Embryonic facial prominence (tissue), 1 donor: ENCODE measurements around the gene OR9A2.
A peak's percentile ranks its signal among the peaks of the same experiment; 100 is the strongest.
"Not testable (repeated sequence)": the region's sequence is repeated elsewhere in the genome, so short reads cannot be mapped to it uniquely, and the experiment has no call there.

ENCODE experiments used
- DNase-seq: peaks from one replicate; pipeline ENCODE4 v3.0.0-alpha.2; 2016; ENCODE audit errors: extremely low spot score

Gene OR9A2

DNA sequence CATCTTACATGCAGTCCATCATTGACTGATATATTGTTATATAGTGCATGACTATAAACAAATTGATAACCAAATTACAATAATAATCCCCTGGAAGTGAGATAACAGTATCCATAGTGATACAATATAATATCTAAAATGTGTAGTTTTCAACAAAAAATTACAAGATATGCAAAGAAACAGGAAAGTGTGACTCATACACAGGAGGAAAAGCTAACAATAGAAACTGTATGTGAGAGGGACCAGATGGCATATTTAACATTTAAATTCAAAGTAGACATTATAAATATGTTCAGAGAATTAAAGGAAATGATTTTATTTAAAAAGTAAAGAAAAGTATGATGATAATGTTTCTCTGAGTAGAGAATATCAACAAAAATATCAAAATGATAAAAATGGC lies 8.0 kb downstream of the OR9A2 start:
- no peak for DNase-seq

DNA sequence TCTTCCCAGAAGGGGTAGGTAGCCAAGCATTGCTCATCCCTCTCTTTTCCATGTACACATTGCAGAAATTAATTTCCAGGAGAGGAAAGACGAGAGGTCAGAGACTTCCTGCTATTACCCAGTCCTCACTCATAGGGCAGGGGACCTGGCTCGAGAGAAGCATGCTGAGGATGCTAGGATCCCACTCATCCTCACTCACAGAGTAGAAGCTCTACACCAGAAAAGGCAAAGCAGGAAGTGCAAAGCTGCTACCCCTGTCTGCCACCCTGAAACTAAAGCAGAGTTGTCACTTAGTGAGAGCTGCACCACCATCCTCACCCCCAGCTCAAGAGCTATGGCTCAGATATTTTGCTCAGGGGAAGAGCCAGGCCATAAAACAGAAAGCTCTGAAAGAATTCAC lies 9.9 kb downstream of the OR9A2 start:
- DNase-seq = no peak

DNA sequence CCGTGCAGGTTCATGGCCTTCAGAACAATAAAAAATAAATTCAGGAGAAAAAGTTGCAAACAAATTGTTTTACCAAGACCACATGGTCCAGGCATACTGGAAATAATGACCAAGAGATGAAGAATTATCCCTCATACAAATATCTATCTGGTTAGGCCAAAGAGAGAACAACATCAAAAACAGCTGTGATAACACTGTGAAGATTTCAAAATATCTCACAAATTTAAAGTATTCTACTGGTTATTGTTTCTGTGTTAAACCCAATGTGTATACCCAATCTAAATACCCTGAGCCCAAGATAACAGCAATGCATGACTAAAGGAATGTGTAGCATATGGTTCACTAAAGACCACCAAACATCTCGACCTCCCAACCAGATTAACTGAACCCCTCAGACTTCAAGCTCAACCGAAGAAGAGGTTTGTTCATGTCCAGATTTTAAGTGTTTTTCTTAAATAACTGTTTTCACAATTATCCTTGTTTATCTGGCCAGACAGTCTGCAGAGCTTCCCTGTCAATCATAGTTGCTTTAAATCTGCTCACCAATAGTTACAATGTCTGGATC lies 10.9 kb downstream of the OR9A2 start:
- no peak for DNase-seq

DNA sequence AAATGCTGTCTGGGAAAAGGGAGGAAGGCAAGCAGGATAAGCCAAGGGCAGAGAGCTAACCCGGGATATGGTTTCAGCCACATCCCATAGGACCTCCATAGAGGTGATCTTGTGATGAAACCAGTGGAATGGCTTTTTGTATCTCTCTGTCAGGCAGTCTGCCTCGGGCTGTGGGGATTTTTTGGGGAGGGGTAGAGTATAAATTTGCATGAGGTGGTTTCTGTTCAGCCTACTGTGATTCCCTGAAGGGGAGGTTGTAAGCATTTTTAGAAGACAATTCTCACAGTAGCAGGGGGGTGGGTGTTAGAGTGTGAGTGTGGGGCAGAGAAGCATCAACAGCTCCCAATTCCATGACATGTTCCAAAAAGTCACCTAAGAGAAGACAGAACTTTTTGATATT lies 11.8 kb downstream of the OR9A2 start:
- no peak for DNase-seq

DNA sequence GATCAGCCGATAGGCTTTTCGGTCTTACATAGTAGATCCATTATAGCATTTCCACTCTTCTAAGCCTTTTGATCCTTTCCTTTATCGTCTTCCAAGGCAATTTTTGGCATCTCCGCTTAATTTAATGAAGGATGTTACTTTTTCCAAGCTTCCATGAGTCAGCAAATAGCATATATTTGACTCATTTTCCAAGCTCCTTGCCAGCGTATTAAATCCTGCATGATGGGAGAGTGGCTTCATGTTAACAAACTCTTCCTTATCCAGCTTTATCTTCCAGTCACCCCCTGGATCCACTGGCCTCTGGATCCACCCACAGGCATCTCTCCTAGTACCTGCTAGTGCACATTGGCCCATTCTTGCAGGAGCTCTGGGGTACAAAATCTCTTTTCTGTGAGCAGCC lies 13.0 kb downstream of the OR9A2 start:
- no peak for DNase-seq

DNA sequence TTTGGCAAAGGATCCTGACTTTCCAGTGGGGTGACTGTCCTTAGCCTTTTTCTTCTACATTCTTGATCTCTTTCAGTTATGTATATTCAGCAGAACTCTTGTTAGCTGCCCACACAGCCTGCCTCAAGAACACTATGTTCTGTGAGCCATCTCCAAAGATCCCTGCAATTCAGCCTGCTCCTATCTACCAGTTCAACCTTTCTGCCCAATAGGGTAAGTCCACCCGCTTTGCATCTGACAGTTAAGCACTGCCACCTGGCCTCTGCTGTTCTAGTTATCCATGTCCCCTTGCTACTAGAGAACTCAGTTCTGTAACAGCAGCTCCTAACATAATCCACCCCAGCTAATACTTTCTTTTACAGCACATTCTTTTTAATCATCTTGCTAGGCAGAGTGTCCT lies 13.5 kb downstream of the OR9A2 start:
- DNase-seq = no peak

DNA sequence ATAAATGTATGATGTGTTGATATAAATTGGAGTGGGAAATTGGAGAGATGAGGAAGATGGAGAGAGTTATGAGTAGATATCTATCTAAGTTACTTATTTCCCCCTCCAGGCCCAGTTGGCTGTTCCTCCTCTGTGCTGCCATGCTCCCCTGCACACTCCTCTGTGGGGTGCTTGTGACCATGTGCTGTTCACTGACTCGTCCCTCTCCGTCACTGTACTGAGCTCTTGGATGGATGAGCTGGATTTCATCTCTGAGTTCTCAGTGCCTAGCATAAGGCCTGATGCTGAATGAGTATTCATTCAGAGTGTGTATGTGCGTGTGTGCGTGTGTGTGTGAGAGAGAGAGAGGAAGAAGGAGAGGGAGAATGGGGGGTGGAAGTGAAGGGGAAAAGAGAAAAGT lies 14.5 kb downstream of the OR9A2 start:
- DNase-seq = no peak

DNA sequence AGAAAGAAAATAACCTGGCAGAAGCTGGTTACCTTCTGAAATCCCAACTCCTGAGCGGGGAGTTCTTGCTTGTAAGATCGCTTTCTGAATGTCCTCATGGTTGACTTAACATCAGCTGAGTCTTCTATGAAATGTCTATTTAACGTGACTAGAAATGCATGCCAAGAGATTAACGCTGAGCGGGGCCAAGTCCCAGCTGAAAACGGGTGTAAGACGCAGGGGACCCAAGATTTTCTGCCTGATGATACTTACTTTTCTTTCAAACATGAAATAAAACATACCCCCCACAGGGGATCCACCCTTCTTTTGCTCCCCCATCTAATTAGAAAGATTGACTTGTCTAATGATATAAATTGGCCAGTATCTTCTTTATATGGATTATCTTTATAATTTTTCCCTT lies 14.9 kb downstream of the OR9A2 start:
- no peak for DNase-seq

DNA sequence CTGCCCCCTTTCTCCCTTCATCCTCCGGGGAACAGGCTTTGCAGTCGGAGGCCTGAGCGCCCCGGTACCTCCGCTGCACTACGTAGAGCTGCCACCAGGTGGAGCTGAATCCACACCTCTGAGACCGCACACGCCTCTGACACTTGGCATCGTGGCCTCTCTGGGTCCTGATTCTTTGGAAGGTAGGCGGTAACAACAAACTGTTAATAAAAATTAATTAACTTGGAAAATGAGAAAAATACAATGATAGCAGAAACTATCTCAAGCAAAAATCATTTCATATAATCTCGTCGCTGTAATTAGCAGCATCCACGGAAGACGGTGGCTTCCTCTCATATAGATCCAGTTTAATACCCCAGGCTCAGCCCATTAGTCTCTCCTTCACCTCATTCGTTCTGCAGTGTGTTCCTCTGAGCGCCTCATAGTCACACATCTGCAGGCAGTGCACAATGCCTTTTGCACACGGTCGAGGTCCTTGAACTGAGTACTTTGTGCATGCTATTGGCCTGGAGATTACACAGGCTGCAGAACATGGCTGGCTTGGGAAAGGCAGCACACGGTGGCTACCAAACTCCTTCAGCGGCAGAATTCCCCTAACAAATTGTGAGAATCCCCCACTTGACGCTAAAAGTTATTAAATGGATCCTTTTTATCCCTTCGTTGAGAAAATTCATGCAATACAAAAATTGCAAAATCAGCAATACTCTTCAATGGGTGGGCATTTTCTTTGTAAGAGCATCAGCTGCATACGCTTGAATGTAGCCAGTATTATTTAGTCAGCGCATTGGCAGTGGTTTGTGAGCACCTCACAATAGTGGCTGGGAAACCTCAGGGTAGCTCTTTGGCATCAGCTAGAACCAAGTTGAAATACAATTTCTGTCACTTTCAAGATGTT lies 18.7 kb downstream of the OR9A2 start:
- DNase-seq = peak; percentile 41

DNA sequence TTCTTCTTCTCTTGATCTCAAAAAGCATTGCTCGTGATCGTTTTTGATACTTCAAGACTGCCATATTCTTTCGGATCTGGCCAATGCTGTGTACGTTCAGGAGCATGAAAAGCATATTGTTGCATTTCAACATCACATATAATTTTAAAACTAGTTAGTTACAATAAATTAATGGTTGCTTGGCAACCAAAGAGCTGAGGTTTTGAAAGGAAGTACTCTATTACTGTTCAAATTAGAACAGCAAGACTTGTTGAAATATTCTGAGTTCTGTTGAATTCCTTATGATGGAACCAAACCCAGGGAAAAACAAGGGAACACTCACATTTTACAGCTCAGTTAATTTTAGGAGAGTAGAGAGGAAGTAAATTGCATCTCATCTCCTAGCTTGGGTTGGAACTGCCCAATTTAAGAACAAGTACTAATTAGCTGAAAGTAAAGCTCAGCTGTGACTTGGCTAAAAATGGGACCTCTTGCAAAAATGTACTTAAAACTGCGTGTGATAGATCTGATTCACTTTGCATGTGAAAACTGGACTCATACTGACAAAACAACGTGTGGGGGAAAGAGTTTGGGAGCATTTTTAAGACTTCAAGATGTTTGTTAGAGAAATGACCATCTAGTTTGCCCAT lies 21.2 kb downstream of the OR9A2 start:
- DNase-seq = no peak

DNA sequence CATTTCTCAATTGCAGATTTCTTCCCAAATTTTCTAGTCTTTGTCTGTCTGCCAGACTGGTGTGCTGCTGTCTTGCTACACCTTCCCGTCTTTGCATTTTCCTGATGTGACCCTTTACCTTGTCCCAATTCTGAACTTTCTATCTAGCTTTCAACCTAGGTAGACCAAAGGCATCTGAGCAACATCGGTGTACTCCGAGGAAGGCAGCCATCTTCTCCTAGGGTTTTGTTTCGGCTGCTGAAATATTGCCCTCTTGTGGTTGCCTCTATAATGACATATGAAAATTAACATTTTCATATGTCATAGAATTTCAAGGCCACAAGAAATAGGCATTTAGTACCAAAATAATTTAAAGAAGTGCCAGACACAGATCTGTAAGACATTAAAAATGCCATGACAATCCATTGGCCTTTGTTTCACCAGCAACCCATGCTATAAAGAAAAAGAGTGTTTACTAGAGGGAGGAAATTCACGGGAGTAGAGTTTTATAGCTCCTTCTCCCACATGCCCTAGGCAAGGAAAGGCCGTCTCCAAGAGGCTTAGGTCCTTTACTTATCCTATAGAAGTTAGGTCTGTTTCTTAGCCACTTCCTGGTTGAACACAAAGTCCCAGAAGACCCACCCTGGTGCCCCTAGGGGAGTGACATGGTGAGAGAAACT lies 23.4 kb downstream of the OR9A2 start:
- no peak for DNase-seq

DNA sequence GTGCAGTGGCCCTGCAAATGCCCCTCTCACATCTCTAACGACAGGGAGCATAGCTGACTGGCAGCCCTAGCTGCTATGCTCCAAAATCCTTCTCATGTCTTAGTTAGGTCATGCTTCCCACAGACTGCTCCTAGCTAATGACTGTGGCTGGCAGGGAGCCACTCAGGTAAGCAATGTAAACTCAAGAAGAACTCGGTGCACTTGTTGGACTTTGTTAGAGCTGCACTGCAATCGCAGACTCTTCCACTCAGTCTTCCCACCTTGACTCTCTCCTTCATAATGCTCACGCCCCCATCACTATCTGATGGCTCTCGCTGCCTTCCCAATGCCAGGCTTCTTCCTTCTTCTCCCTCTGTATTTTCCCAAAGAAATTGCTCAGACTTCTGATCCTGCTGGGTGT lies 24.0 kb downstream of the OR9A2 start:
- no peak for DNase-seq

DNA sequence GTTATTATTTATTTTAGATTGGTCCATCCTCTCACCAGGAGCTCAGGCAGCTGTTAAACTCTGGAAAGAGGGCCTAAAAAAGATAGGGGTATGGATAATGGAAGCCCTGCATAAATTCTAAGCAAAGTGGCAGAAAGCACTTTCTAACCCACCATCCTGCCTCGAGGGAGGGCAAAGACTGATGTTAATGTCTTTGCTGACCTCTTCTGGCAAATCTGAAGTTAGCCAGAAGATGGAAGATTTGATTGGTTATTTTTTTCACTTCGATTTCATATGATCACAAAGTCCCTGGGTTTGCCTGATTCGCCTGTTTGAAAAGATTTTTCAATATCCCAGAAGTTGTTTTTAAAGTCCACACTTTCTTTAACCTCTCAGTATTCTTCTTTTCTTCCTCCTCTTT lies 24.8 kb downstream of the OR9A2 start:
- no peak for DNase-seq

DNA sequence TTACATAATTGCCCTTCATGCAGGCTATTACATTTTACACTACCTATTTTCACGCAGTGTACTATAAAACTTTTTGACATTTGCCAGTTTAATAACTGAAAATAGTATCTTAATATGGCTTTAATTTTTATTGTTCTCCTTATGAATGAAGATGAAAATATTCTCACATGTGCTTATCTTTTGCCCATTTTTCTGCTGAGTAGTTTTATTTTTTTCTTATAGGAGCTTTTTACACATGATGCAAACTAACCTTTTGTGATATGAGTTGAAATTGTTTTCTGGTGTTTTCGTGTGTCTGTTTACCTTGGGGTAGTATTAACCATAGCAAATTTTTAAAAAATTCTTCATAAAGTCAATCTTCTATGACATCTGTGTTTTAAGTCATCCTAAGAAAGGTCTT lies 26.3 kb downstream of the OR9A2 start:
- no peak for DNase-seq

DNA sequence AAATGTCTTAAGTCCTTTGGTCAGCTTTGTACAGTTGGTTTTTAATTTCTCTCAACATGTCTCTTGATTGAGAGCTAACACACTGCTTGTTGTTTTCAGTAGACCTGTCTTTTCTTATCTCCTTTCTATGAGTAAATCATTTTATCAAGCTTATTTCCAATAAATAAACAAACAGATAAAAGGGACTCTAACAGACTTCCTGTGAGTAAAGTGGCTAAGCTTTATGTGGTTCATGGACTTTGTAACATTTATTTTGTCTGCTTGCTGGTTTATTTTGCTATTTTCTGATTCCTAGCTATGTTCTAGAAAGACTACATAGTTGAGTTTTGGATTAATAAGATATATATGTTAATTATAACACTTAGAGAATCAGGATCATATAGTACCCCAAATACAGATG lies 27.1 kb downstream of the OR9A2 start:
- DNase-seq = no peak

DNA sequence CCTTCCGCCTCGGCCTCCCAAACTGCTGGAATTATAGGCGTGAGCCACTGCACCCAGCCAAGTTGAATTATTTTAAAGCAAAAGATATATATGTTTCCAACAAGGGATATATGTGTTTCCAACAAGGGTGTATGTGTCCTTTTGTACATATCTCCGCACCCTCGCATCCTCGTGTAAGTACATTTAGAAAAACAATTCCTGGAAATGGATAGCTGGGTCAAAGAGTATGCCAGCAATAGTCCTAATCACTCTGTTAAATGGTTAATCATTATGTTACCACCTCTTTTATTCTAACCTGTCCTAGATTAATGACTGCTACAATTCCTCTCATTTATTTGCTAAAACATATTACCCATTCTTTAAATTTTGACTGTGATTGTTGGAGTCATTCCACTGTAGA lies 28.0 kb downstream of the OR9A2 start:
- no peak for DNase-seq

DNA sequence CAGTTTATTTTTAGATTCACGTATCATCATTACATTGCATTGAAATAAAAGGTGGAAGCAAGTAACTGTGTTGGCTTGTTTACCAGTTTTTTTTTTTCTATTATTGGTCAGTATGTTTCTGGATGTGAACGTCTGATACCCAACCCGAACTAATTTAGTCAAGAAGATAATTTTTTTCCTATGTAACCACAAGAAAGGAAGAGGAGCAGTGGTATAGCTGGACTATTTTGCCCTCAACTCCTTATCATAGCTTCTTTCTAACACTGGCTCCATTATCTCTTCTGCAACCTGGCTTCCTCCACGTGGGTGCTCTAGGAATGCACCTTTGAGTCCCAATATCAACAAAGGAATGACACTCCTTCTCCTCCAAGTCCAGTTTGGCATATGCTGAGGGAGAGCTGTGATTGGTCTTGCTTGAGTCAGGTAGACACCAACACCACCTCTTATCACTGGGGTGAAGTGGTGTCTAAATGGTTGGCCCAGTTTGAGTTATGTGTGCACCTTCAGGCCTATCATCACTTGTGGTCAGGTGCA lies 29.4 kb downstream of the OR9A2 start:
- no peak for DNase-seq

DNA sequence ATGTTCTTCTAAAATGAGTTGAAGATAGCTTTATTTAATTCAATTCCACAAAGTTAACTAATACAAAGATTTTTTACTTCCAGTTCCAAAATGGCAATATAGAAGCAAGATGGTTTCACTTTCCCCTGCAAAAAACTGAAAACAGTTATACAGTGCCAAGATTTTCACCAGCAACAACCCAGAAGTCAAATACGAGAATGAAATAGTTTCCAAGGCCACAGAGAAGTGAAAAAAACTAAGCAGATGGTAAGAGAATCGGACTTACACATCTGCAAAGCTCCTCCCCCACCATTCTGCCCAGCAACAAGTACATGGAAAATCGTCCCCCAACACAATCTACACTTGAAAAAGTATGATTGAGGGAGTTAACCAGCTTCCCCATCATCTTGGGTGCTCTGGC lies 34.5 kb downstream of the OR9A2 start:
- DNase-seq = no peak

DNA sequence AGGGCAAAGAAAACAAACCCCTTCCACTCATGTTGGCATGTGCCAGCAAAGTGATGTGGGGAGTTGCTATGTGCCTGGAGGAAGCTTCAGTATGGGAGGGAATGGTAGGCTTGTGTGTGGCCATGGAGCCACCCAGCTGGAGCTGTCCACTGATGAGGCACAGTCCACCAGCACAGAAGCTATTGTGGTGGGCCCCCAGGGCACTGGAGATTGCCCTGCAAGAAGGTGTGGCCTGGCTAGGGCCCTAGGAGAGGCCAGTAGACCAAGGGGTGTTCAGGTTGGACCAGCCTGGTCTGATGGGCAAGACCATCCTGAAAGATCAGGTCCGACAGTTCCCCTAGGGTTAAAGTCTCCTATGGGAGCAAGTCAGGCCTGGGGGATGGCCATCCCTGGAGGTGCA lies 42.6 kb downstream of the OR9A2 start:
- DNase-seq = no peak

DNA sequence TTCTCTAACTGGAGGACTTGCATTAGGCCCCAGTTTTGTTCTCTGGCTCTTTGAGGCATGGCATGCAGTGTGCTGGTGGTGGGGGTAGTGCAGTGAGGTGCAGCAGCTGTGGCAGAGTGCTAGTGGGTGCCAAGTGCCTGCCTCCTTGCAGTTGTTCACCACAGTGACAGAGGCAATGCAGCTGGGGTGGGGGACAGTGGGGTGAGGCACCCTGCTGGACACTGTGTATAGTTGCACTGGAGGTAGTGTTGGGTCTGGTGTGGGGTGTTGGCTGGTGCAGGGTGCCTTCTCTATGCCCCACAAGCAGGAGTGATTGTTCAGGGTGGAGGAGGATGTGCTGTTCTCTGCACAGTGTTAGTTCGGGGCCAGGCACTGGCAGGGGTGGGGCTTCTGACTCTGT lies 43.1 kb downstream of the OR9A2 start:
- no peak for DNase-seq

DNA sequence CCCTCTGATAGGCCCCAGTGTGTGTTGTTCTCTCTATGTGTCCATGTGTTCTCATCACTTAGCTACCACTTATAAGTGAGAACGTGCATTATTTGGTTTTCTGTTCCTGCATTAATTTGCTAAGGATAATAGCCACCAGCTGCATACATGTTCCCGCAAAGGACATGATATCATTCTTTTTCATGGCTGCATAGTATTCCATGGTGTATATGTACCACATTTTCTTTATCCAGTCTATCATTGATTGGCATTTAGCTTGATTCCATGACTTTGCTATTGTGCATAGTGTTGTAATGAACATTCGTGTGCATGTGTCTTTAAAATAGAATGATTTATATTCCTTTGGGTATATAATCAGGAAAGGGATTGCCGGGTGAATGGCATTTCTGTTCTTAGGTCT lies 48.5 kb downstream of the OR9A2 start:
- DNase-seq = not testable (repeated sequence)
